Activated T-cell treated with anti-CD3 and anti-CD28 coated beads, Interleukin-2, amount 50 U/mL, for 4 hours (primary cell): ENCODE measurements around the gene PLXNC1. TPM values are rescaled to one million over a fixed set of nuclear protein-coding genes. Genes with fewer than 3 reads are reported as not detected.

Experiments used
- ATAC-seq, 2 donors: fragments of 200-7000 bp; cut with Tn5 transposase; one replicate each; pipeline ENCODE4 v1.10.0; 2021
- DNase-seq: peaks from one replicate; pipeline ENCODE4 v3.0.0-alpha.2; 2020
- H3K27me3 Mint-ChIP-seq: one replicate; pipeline ENCODE4 v1.8.0; 2021; ENCODE audit warnings: low read depth, mixed read lengths
- H3K36me3 Mint-ChIP-seq: one replicate; pipeline ENCODE4 v1.8.0; 2022; ENCODE audit warnings: mixed read lengths; ENCODE audit not compliant: insufficient read depth
- H3K4me1 Mint-ChIP-seq: one replicate; pipeline ENCODE4 v1.8.0; 2021; ENCODE audit warnings: low read depth, mixed read lengths
- H3K4me3 Mint-ChIP-seq: one replicate; pipeline ENCODE4 v1.8.0; 2021; ENCODE audit warnings: mild to moderate bottlenecking, moderate library complexity, mixed read lengths
- H3K9me3 Mint-ChIP-seq: one replicate; pipeline ENCODE4 v1.8.0; 2021; ENCODE audit warnings: mixed read lengths
- total RNA-seq, 3 donors: library from RNA; stranded (reverse); gene quantifications; one replicate each; pipeline ENCODE4 v1.2.1, GENCODE V29; 2021

Gene PLXNC1
- total RNA-seq, 3 donors from 2014 or later, result 3.1 to 6.9 (median 3.2) TPM

GRCh38 chr12:94174576-94174975, 26.2 kb downstream of the PLXNC1 start:
- Mint-ChIP-seq H3K4me1 (peaks cover 60% of the 10 kb centered on the region), H3K4me3 (no peak overlapping the region), H3K27me3 (no peaks in the 10 kb centered on the region), H3K9me3 (peaks cover 8% of the 10 kb centered on the region), H3K36me3 (peaks cover 18% of the 10 kb centered on the region)
- DNase-seq (no peak), ATAC-seq (no peak)

- Mint-ChIP-seq H3K4me3 (peak overlapping the region; percentile 51), H3K36me3 (peaks cover 17% of the 10 kb centered on the region), H3K9me3 (peaks cover 8% of the 10 kb centered on the region), H3K27me3 (no peaks in the 10 kb centered on the region), H3K4me1 (peaks cover 58% of the 10 kb centered on the region)
- ATAC-seq (peak in 1 of 2 donors; percentile 22), DNase-seq (no peak)
These were observed 27.6 kb downstream of the PLXNC1 start for GRCh38 chr12:94175763-94176668.

GRCh38 chr12:94178054-94178453, 29.7 kb downstream of the PLXNC1 start:
- H3K9me3 Mint-ChIP-seq, result peaks cover 8% of the 10 kb centered on the region
- no peak for DNase-seq
- peaks cover 17% of the 10 kb centered on the region for H3K36me3 Mint-ChIP-seq
- H3K4me1 Mint-ChIP-seq, result peaks cover 43% of the 10 kb centered on the region
- no peaks in the 10 kb centered on the region for H3K27me3 Mint-ChIP-seq
- no peak for ATAC-seq
- H3K4me3 Mint-ChIP-seq, result no peak overlapping the region

GRCh38 chr12:94178882-94179281, 30.5 kb downstream of the PLXNC1 start:
- Mint-ChIP-seq H3K4me1 (peaks cover 35% of the 10 kb centered on the region), H3K27me3 (no peaks in the 10 kb centered on the region), H3K9me3 (peaks cover 8% of the 10 kb centered on the region), H3K36me3 (peaks cover 19% of the 10 kb centered on the region), H3K4me3 (no peak overlapping the region)
- ATAC-seq (no peak), DNase-seq (no peak)

- no peaks in the 10 kb centered on the region for H3K27me3 Mint-ChIP-seq
- peaks cover 8% of the 10 kb centered on the region for H3K9me3 Mint-ChIP-seq
- peaks cover 26% of the 10 kb centered on the region for H3K4me1 Mint-ChIP-seq
- DNase-seq (no peak), ATAC-seq (no peak)
- H3K36me3 Mint-ChIP-seq, result peaks cover 19% of the 10 kb centered on the region
- no peak overlapping the region for H3K4me3 Mint-ChIP-seq
These were observed 31.3 kb downstream of the PLXNC1 start for GRCh38 chr12:94179723-94180122.

- Mint-ChIP-seq H3K9me3 (peaks cover 8% of the 10 kb centered on the region), H3K4me3 (no peak overlapping the region), H3K4me1 (peaks cover 16% of the 10 kb centered on the region), H3K27me3 (no peaks in the 10 kb centered on the region), H3K36me3 (peaks cover 19% of the 10 kb centered on the region)
- ATAC-seq (peak in 1 of 2 donors; percentile 71), DNase-seq (no peak)
These were observed 32.4 kb downstream of the PLXNC1 start for GRCh38 chr12:94180558-94181296.

- Mint-ChIP-seq H3K4me1 (peaks cover 10% of the 10 kb centered on the region), H3K36me3 (peaks cover 14% of the 10 kb centered on the region), H3K9me3 (peaks cover 2% of the 10 kb centered on the region), H3K4me3 (no peak overlapping the region), H3K27me3 (no peaks in the 10 kb centered on the region)
- DNase-seq (no peak), ATAC-seq (no peak)
These were observed 34.8 kb downstream of the PLXNC1 start for GRCh38 chr12:94182986-94183707.

GRCh38 chr12:94183708-94184379, 35.5 kb downstream of the PLXNC1 start:
- peaks cover 10% of the 10 kb centered on the region for H3K4me1 Mint-ChIP-seq
- no peak for DNase-seq
- no peak for ATAC-seq
- H3K9me3 Mint-ChIP-seq, result no peaks in the 10 kb centered on the region
- no peaks in the 10 kb centered on the region for H3K27me3 Mint-ChIP-seq
- H3K4me3 Mint-ChIP-seq, result no peak overlapping the region
- H3K36me3 Mint-ChIP-seq, result peaks cover 11% of the 10 kb centered on the region

GRCh38 chr12:94184995-94185719, 36.8 kb downstream of the PLXNC1 start:
- Mint-ChIP-seq H3K9me3 (no peaks in the 10 kb centered on the region), H3K36me3 (peaks cover 11% of the 10 kb centered on the region), H3K4me3 (no peak overlapping the region), H3K4me1 (peaks cover 8% of the 10 kb centered on the region), H3K27me3 (no peaks in the 10 kb centered on the region)
- ATAC-seq (no peak), DNase-seq (no peak)

- Mint-ChIP-seq H3K4me1 (peaks cover 2% of the 10 kb centered on the region), H3K27me3 (no peaks in the 10 kb centered on the region), H3K4me3 (no peak overlapping the region), H3K9me3 (peaks cover 4% of the 10 kb centered on the region), H3K36me3 (peaks cover 11% of the 10 kb centered on the region)
- ATAC-seq, result no peak
- DNase-seq, result no peak
These were observed 37.4 kb downstream of the PLXNC1 start for GRCh38 chr12:94185801-94186200.

GRCh38 chr12:94186278-94187241, 38.2 kb downstream of the PLXNC1 start:
- ATAC-seq (no peak), DNase-seq (no peak)
- H3K4me1 Mint-ChIP-seq, result no peaks in the 10 kb centered on the region
- no peak overlapping the region for H3K4me3 Mint-ChIP-seq
- H3K27me3 Mint-ChIP-seq, result no peaks in the 10 kb centered on the region
- H3K9me3 Mint-ChIP-seq, result peaks cover 5% of the 10 kb centered on the region
- peaks cover 12% of the 10 kb centered on the region for H3K36me3 Mint-ChIP-seq

- ATAC-seq (no peak), DNase-seq (no peak)
- no peak overlapping the region for H3K4me3 Mint-ChIP-seq
- no peaks in the 10 kb centered on the region for H3K27me3 Mint-ChIP-seq
- peaks cover 16% of the 10 kb centered on the region for H3K36me3 Mint-ChIP-seq
- peaks cover 5% of the 10 kb centered on the region for H3K9me3 Mint-ChIP-seq
- no peaks in the 10 kb centered on the region for H3K4me1 Mint-ChIP-seq
These were observed 39.0 kb downstream of the PLXNC1 start for GRCh38 chr12:94187361-94187760.
